A549 (cell line): ENCODE measurements around the gene ELAPOR1. TPM values are rescaled to one million over a fixed set of nuclear protein-coding genes. Genes with fewer than 3 reads are reported as not detected.

Experiments used
- ATAC-seq, 2 experiments: fragments of 200-7000 bp in 1 of 2; fragments of >200 bp in 1 of 2; cut with Nextera tagmentation in 1 of 2; cut with Tn5 transposase in 1 of 2; 3 replicates each; pipeline versions ENCODE4 v1.8.0 to v1.9.1; 2018 to 2020; ENCODE audit warnings: mild to moderate bottlenecking in 1 of 2, moderate library complexity in 1 of 2
- CTCF ChIA-PET: fragments of 300-600 bp; sonication (Branson Sonifier 250); formaldehyde crosslinking; extraction: SDS; loops from one replicate; lab custom pipeline; 2021; ENCODE audit warnings: antibody characterized with exemption, inconsistent platforms; lab: Yijun Ruan, JAX
- POLR2A ChIA-PET: fragments of 350-600 bp; formaldehyde crosslinking; extraction: SDS; loops from one replicate; lab custom pipeline; 2021; ENCODE audit warnings: antibody characterized with exemption, inconsistent platforms; lab: Yijun Ruan, JAX
- DNase-seq, 2 experiments: peaks; one replicate each; pipeline versions ENCODE4 v3.0.0 to v3.0.0-alpha.2; 2011 to 2016; ENCODE audit warnings: low read depth in 1 of 2, low spot score in 1 of 2
- FAIRE-seq: peaks from 2 replicates; lab custom pipeline; 2011; peaks lifted over from hg19 to GRCh38; lab: Jason Lieb, UNC
- H3K27ac ChIP-seq, 2 experiments: fragments of >200 bp; sonication (Bioruptor Twin); formaldehyde crosslinking; 3 replicates each; pipeline ENCODE4 v1.5.1; 2016 to 2017
- H3K4me1 ChIP-seq: fragments of >200 bp; sonication (Bioruptor Twin); formaldehyde crosslinking; 3 replicates; pipeline ENCODE4 v1.6.1; 2016
- H3K4me2 ChIP-seq: fragments of >200 bp; sonication (Bioruptor Twin); formaldehyde crosslinking; 3 replicates; pipeline ENCODE4 v1.6.1; 2016
- H3K4me3 ChIP-seq: fragments of >200 bp; sonication (Bioruptor Twin); formaldehyde crosslinking; 3 replicates; pipeline ENCODE4 v1.5.1; 2016
- H3K9me3 ChIP-seq: fragments of >200 bp; sonication (Bioruptor Twin); formaldehyde crosslinking; 3 replicates; pipeline ENCODE4 v1.6.1; 2016
- BCL3 ChIP-seq: fragments of >200 bp; sonication (Bioruptor Twin); formaldehyde crosslinking; IDR thresholded peaks from 3 replicates; pipeline ENCODE4 v1.6.1; 2016
- CHD4 ChIP-seq: fragments of 200-600 bp; sonication (generic); IDR thresholded peaks from 2 replicates; pipeline ENCODE4 v1.6.1; 2016; ENCODE audit warnings: antibody characterized with exemption, mild to moderate bottlenecking, borderline replicate concordance
- ELK1 ChIP-seq: fragments of 150-350 bp; IDR thresholded peaks from 2 replicates; pipeline ENCODE4 v1.6.1; 2014; ENCODE audit warnings: low read depth, mild to moderate bottlenecking, low read length
- FOSB ChIP-seq: fragments of 250-450 bp; sonication (Bioruptor Pico); IDR thresholded peaks from 2 replicates; pipeline ENCODE4 v1.5.0; 2020; ENCODE audit warnings: mild to moderate bottlenecking, moderate library complexity
- HES2 ChIP-seq: fragments of >200 bp; sonication (Bioruptor Twin); formaldehyde crosslinking; IDR thresholded peaks from 2 replicates; pipeline ENCODE4 v1.6.1; 2016
- HOXB13 ChIP-seq: fragments of 250-450 bp; sonication (Bioruptor Pico); IDR thresholded peaks from 2 replicates; pipeline ENCODE4 v1.5.0; 2020; ENCODE audit warnings: low read depth, mild to moderate bottlenecking, moderate library complexity
- JUN ChIP-seq, 2 experiments: fragments of >200 bp; sonication (Bioruptor Twin); formaldehyde crosslinking; IDR thresholded peaks; 2 replicates in 1 of 2; 3 replicates in 1 of 2; pipeline ENCODE4 v1.6.1; 2016 to 2017
- KDM5A ChIP-seq: fragments of 200-600 bp; sonication (generic); IDR thresholded peaks from 2 replicates; pipeline ENCODE4 v1.6.1; 2016; ENCODE audit warnings: antibody characterized with exemption, mild to moderate bottlenecking
- MAX ChIP-seq: IDR thresholded peaks from 2 replicates; pipeline ENCODE4 v1.6.1; 2012
- MAZ ChIP-seq: fragments of 150-350 bp; IDR thresholded peaks from 2 replicates; pipeline ENCODE4 v1.6.1; 2014; ENCODE audit warnings: antibody characterized with exemption, low read depth, low read length, borderline replicate concordance
- PHF8 ChIP-seq: fragments of 200-600 bp; sonication (generic); IDR thresholded peaks from 2 replicates; pipeline ENCODE4 v1.6.1; 2016; ENCODE audit warnings: low read depth, mild to moderate bottlenecking, antibody characterized with exemption, moderate library complexity, borderline replicate concordance
- RNF2 ChIP-seq: fragments of 200-600 bp; sonication (generic); IDR thresholded peaks from 2 replicates; pipeline ENCODE4 v1.6.1; 2016; ENCODE audit warnings: low read depth, mild to moderate bottlenecking, antibody characterized with exemption, moderate library complexity, borderline replicate concordance
- TFCP2L1 ChIP-seq: fragments of 250-450 bp; sonication (Bioruptor Pico); IDR thresholded peaks from 2 replicates; pipeline ENCODE4 v1.5.0; 2021; ENCODE audit warnings: mild to moderate bottlenecking
- TP53 ChIP-seq: fragments of 250-450 bp; sonication (Bioruptor Pico); IDR thresholded peaks from 2 replicates; pipeline ENCODE4 v1.5.0; 2021; ENCODE audit warnings: mild to moderate bottlenecking, moderate library complexity
- ZNF302 ChIP-seq: fragments of 250-450 bp; sonication (Bioruptor Pico); IDR thresholded peaks from 2 replicates; pipeline ENCODE4 v1.9.0; 2021; ENCODE audit warnings: inconsistent platforms, mild to moderate bottlenecking, moderate library complexity
- WGBS: methylation state at CpG from one replicate; pipeline ENCODE4 v1.1.6; 2017; ENCODE audit errors: missing lambda C conversion rate; 5-methylcytosine and 5-hydroxymethylcytosine counted together
- polyA plus RNA-seq, 4 experiments: library from polyadenylated mRNA; depleted of rRNA in 3 of 4; stranded (reverse); fragments of >200 nt; fragmentation: RNase III in 1 of 4; extraction: RNeasy Plus Mini Kit Qiagen cat#74134 plus additional on column Dnase treatment in 1 of 4; gene quantifications; 2 replicates in 3 of 4; 3 replicates in 1 of 4; pipeline ENCODE4 v1.2.3, GENCODE V29; 2011 to 2017
- TF ChIP-seq, protein P1 (sequence below): fragments of 250-450 bp; sonication (Bioruptor Pico); IDR thresholded peaks from 2 replicates; pipeline ENCODE4 v1.5.0; 2020; ENCODE audit warnings: low read depth, mild to moderate bottlenecking, moderate library complexity
- TF ChIP-seq, protein P2 (sequence below): fragments of 200-600 bp; sonication (generic); IDR thresholded peaks from 2 replicates; pipeline ENCODE4 v1.6.1; 2016; ENCODE audit warnings: antibody characterized with exemption, mild to moderate bottlenecking, moderate library complexity

ELAPOR1 gene
- polyA plus RNA-seq, 2 of the 4 experiments (the other 2 are of a cell fraction), result 0.37 to 0.56 TPM

DNA sequence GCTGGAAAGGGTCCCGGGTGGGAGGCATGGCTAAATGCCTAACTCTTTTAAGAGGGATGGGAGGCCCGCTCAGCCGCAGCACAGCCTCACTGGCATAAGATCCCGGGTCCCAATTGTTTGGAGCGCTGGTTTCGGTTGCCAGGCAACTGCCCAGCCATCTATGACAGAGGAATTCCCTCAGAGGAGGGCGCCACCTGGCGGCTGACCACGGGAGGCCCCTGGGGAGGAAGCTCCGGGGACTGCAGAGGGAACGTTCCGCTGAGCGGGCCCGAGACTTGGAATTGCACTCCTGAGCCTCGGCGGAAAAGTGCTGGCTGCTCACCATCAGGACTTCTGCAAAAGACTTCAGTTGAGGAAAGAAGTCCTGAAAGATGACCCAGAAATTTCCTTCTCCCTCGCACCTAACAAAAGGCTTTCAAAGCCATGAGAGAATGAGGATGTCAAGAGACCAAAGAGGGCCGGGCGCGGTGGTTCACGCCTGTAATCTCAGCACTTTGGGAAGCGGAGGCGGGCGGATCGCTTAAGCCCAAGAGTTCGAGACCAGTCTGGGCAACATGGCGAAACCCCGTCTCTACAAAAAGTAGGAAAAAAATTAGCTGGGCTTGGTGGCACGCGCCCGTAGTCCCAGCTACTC, 1.1 kb upstream of the ELAPOR1 start (continued):
- TF ChIP-seq, protein P1, sequence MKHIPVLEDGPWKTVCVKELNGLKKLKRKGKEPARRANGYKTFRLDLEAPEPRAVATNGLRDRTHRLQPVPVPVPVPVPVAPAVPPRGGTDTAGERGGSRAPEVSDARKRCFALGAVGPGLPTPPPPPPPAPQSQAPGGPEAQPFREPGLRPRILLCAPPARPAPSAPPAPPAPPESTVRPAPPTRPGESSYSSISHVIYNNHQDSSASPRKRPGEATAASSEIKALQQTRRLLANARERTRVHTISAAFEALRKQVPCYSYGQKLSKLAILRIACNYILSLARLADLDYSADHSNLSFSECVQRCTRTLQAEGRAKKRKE (CRISPR knock-in tag), result no peak

DNA sequence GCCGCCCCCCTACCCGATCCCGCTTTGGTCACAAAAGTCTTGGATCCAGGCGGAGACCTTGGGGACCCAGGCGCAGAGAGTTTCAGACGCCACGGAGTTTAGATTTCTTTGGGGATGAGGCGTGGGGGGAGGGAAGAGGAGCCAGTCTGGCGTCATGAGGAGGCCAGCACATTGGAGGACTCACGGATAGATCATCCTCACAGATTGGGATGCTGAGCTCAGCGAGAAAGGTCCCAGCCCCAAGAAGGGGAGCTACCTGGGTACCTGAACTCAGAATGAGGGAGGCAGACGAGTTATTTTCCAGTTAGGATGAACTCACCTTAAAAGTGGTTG, 393 bp downstream of the ELAPOR1 start:
- DNase-seq (no peak), FAIRE-seq (no peak), ATAC-seq (no peak)
- WGBS, result 80% methylated on average over 11 of the region's 12 CpGs
- H3K4me1 ChIP-seq, result peaks cover 17% of the 10 kb centered on the region; the same call in 2 of the 3 replicates
- ChIA-PET POLR2A (no interaction called here), CTCF (interaction anchor here (1.4 to 3.4 kb wide), 2 partner anchors 80 to 98 kb away, joined by 3 to 15 read pairs; no protein-coding TSS in a partner anchor)
- H3K27ac ChIP-seq, result no peak overlapping the region
- H3K4me3 ChIP-seq, result no peak overlapping the region
- TF ChIP-seq RNF2, result no peak
- TF ChIP-seq MAZ, result no peak
- TF ChIP-seq PHF8, result no peak
- no peak for TF ChIP-seq HOXB13
- no peak for TF ChIP-seq TP53 (CRISPR knock-in tag)
- TF ChIP-seq ELK1, result no peak
- TF ChIP-seq KDM5A, result no peak
- no peak for TF ChIP-seq HES2
- H3K9me3 ChIP-seq, result no peaks in the 10 kb centered on the region
- no peak overlapping the region for H3K4me2 ChIP-seq

- WGBS, result 97% methylated on average over 2 of the region's 2 CpGs
- CTCF ChIA-PET, result interaction anchor here (0.8 to 1.3 kb wide), 5 partner anchors 15 to 283 kb away, joined by 3 read pairs; no protein-coding TSS in a partner anchor
- Histone ChIP-seq H3K4me3 (no peak overlapping the region), H3K27ac (no peak overlapping the region), H3K4me1 (peaks cover 17% of the 10 kb centered on the region; the same call in 2 of the 3 replicates), H3K9me3 (no peaks in the 10 kb centered on the region), H3K4me2 (no peak overlapping the region)
- POLR2A ChIA-PET, result interaction anchor here (0.9 kb wide), 1 partner anchor 15 kb away, joined by 3 read pairs; no protein-coding TSS in a partner anchor
- ATAC-seq (no peak), FAIRE-seq (no peak), DNase-seq (no peak)
- TF ChIP-seq JUN (IDR thresholded peaks at IDR 0.05), result no peak
- no peak for TF ChIP-seq TFCP2L1 (CRISPR knock-in tag)
- TF ChIP-seq FOSB (CRISPR knock-in tag), result no peak
- no peak for TF ChIP-seq MAX
- TF ChIP-seq ZNF302 (CRISPR knock-in tag), result no peak
- no peak for TF ChIP-seq BCL3
- TF ChIP-seq, protein P2, sequence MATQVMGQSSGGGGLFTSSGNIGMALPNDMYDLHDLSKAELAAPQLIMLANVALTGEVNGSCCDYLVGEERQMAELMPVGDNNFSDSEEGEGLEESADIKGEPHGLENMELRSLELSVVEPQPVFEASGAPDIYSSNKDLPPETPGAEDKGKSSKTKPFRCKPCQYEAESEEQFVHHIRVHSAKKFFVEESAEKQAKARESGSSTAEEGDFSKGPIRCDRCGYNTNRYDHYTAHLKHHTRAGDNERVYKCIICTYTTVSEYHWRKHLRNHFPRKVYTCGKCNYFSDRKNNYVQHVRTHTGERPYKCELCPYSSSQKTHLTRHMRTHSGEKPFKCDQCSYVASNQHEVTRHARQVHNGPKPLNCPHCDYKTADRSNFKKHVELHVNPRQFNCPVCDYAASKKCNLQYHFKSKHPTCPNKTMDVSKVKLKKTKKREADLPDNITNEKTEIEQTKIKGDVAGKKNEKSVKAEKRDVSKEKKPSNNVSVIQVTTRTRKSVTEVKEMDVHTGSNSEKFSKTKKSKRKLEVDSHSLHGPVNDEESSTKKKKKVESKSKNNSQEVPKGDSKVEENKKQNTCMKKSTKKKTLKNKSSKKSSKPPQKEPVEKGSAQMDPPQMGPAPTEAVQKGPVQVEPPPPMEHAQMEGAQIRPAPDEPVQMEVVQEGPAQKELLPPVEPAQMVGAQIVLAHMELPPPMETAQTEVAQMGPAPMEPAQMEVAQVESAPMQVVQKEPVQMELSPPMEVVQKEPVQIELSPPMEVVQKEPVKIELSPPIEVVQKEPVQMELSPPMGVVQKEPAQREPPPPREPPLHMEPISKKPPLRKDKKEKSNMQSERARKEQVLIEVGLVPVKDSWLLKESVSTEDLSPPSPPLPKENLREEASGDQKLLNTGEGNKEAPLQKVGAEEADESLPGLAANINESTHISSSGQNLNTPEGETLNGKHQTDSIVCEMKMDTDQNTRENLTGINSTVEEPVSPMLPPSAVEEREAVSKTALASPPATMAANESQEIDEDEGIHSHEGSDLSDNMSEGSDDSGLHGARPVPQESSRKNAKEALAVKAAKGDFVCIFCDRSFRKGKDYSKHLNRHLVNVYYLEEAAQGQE, result no peak
- no peak for TF ChIP-seq CHD4
These were observed 1.8 kb downstream of the ELAPOR1 start for GRCh38 chr1:109115685-109116084.
